Suprapubic skin (tissue), 4 donors: ENCODE data around the gene LRP6. TPM values are rescaled to one million over a fixed set of nuclear protein-coding genes. Genes with fewer than 3 reads are reported as not detected.

Experiments
- DNase-seq, 2 donors: peaks; one replicate each; pipeline ENCODE4 v3.0.0-alpha.2; 2019; ENCODE audit warnings: low spot score in 2 of 2
- H3K27ac ChIP-seq: fragments of 200-600 bp; sonication (generic); one replicate; pipeline ENCODE4 v1.5.1; 2019
- H3K27me3 ChIP-seq: fragments of 200-600 bp; sonication (generic); one replicate; pipeline ENCODE4 v1.5.1; 2019
- H3K36me3 ChIP-seq: fragments of 200-600 bp; sonication (generic); one replicate; pipeline ENCODE4 v1.5.1; 2019
- H3K4me1 ChIP-seq: fragments of 200-600 bp; sonication (generic); one replicate; pipeline ENCODE4 v1.5.1; 2019
- H3K4me3 ChIP-seq: fragments of 200-600 bp; sonication (generic); one replicate; pipeline ENCODE4 v1.5.1; 2019; ENCODE audit warnings: mild to moderate bottlenecking
- H3K9me3 ChIP-seq: fragments of 200-600 bp; sonication (generic); one replicate; pipeline ENCODE4 v1.5.1; 2019
- EP300 ChIP-seq: sonication (generic); formaldehyde crosslinking; IDR thresholded peaks from one replicate; pipeline ENCODE4 v1.6.1; 2017; ENCODE audit warnings: antibody characterized with exemption
- POLR2A ChIP-seq, 2 donors: fragments of 450-650 bp; IDR thresholded peaks; one replicate each; pipeline ENCODE4 v1.6.1; 2017; ENCODE audit warnings: antibody characterized with exemption in 2 of 2, mild to moderate bottlenecking in 2 of 2, moderate library complexity in 2 of 2
- POLR2AphosphoS5 ChIP-seq, 3 donors: sonication (generic); formaldehyde crosslinking; IDR thresholded peaks; one replicate each; pipeline ENCODE4 v1.6.1; 2017; ENCODE audit warnings: antibody characterized with exemption in 3 of 3
- WGBS: methylation state at CpG from one replicate; pipeline ENCODE4 v1.1.5; 2018; 5-methylcytosine and 5-hydroxymethylcytosine counted together
- total RNA-seq, 4 donors: library from RNA; depleted of rRNA; stranded (reverse); fragments of >200 nt; gene quantifications; one replicate each; pipeline ENCODE4 v1.1.0, GENCODE V29; 2016
- TF ChIP-seq, protein P1 (sequence below), 2 donors: fragments of 200-600 bp in 1 of 2; fragments of 450-650 bp in 1 of 2; sonication (generic) in 1 of 2; IDR thresholded peaks; one replicate each; pipeline ENCODE4 v1.5.1; 2016 to 2019; ENCODE audit warnings: antibody characterized with exemption in 2 of 2, mild to moderate bottlenecking in 1 of 2, moderate library complexity in 1 of 2

LRP6 gene
- total RNA-seq, 4 donors from 2014 or later, result 13.3 to 39.9 (median 33.9) TPM

DNA sequence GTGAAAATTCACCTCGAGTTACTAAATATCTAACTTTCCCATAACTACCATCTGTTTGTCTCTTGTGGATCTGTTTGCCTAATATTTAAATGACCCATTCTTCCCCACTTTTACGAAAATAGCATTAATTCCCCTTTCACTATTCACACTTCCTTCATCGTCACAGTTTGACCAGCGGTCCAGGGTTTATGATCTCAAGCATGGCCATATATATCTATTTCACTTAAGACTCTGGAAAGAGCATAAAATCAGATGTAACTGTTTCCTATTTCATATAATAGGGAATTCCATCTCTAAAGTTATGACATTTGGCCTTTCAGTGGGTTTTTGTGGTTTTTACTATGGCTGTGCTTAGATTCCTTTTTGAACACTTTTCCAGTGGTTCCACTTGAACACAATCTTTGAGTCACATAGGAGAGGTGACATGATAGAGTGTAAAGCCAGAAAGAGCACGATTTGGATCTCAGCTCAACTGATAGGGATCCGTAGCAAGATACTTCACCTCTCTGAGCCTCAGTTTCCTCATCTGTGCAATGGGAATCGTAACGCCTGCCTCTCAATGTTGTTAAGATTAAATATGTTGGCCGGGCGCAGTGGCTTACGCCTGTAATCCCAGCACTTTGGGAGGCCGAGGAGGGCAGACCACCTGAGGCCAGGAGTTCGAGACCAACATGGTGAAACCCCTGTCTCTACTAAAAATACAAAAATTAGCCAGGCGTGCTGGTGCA lies 196.9 kb downstream of the LRP6 start:
- no peaks in the 10 kb centered on the region for H3K27me3 ChIP-seq
- H3K4me1 ChIP-seq, result no peaks in the 10 kb centered on the region
- 93% methylated on average over 14 of the region's 14 CpGs for WGBS
- H3K9me3 ChIP-seq, result no peaks in the 10 kb centered on the region
- H3K4me3 ChIP-seq, result no peak overlapping the region
- no peaks in the 10 kb centered on the region for H3K36me3 ChIP-seq
- no peak for DNase-seq
- TF ChIP-seq POLR2A (IDR thresholded peaks at IDR 0.05) (no peak), EP300 (no peak), POLR2AphosphoS5 (IDR thresholded peaks at IDR 0.05) (no peak)
- TF ChIP-seq, protein P1, sequence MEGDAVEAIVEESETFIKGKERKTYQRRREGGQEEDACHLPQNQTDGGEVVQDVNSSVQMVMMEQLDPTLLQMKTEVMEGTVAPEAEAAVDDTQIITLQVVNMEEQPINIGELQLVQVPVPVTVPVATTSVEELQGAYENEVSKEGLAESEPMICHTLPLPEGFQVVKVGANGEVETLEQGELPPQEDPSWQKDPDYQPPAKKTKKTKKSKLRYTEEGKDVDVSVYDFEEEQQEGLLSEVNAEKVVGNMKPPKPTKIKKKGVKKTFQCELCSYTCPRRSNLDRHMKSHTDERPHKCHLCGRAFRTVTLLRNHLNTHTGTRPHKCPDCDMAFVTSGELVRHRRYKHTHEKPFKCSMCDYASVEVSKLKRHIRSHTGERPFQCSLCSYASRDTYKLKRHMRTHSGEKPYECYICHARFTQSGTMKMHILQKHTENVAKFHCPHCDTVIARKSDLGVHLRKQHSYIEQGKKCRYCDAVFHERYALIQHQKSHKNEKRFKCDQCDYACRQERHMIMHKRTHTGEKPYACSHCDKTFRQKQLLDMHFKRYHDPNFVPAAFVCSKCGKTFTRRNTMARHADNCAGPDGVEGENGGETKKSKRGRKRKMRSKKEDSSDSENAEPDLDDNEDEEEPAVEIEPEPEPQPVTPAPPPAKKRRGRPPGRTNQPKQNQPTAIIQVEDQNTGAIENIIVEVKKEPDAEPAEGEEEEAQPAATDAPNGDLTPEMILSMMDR (IDR thresholded peaks at IDR 0.05), result no peak
- no peak overlapping the region for H3K27ac ChIP-seq

DNA sequence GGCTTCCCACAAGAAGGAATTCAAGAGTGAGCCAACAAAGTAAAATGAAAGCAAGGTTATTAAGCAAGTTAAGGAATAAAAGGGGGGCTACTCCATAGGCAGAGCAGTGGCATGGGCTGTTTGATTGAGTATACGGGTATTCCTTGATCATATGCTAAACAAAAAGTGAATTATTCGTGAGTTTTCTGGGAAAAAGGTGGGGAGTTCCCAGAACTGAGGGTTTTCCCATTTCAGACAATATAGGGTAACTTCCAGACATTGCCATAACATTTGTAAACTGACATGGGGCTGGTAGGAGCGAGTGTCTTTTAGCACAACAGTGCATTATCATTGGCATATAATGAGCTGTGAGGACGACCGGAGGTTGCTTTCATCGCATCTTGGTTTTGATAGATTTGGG lies 198.1 kb downstream of the LRP6 start:
- H3K27ac ChIP-seq, result no peak overlapping the region
- no peaks in the 10 kb centered on the region for H3K27me3 ChIP-seq
- no peak overlapping the region for H3K4me3 ChIP-seq
- no peaks in the 10 kb centered on the region for H3K36me3 ChIP-seq
- no peak for DNase-seq
- no peak for TF ChIP-seq POLR2AphosphoS5 (IDR thresholded peaks at IDR 0.05)
- 85% methylated on average over 6 of the region's 6 CpGs for WGBS
- H3K9me3 ChIP-seq, result no peaks in the 10 kb centered on the region
- no peaks in the 10 kb centered on the region for H3K4me1 ChIP-seq

Other genes with a start within 250 kb of the LRP6 start
- gene BCL2L14, start 196.1 kb downstream of the LRP6 start, total RNA-seq, result not detected
- 10 to 100 TPM; 11.5 to 34.6 (median 24.4) TPM for gene MANSC1, start 83.2 kb upstream of the LRP6 start, total RNA-seq
- gene BORCS5, start 90.0 kb upstream of the LRP6 start, total RNA-seq, result 10 to 100 TPM; 11.3 to 51.6 (median 21.0) TPM